ENCODE results near the gene SEC14L3. TPM values are rescaled to one million over a fixed set of nuclear protein-coding genes. Genes with fewer than 3 reads are reported as not detected.
A peak's percentile ranks its signal among the peaks of the same experiment; 100 is the strongest.

SEC14L3 gene
- total RNA-seq, 1 experiment from 2014 or later: not detected

GRCh38 chr22:30435674-30436126, 36.1 kb downstream of the SEC14L3 start:
- Mint-ChIP-seq H3K9me3 (no peaks in the 10 kb centered on the region; a peak in 1 of 5 replicates), H3K27ac (no peak overlapping the region), H3K36me3 (ENCODE audit: insufficient read depth in 1 of 3, low read depth in 3 of 3) (peaks cover 0 to 3% (median 0%) of the 10 kb centered on the region in 3 experiments; a peak in 1 of 7 replicates), H3K4me3 (no peak overlapping the region), H3K27me3 (ENCODE audit: low read depth) (peaks cover 6% of the 10 kb centered on the region), H3K4me1 (peaks cover 6 to 12% of the 10 kb centered on the region in 2 experiments; a peak in 3 of 4 replicates)
- Histone ChIP-seq H3K4ac (ENCODE audit: low read depth, low read length) (no peak overlapping the region), H3K79me2 (ENCODE audit: insufficient read depth, low read length) (no peaks in the 10 kb centered on the region), H3K9ac (ENCODE audit: extremely low read depth, insufficient read length, low read length) (no peak overlapping the region), H3K23me2 (ENCODE audit: insufficient read length, low read depth, low read length, poor library complexity, severe bottlenecking) (no peaks in the 10 kb centered on the region), H3K9me3 (ENCODE audit: control insufficient read depth, low read depth, low read length) (no peaks in the 10 kb centered on the region), H4K5ac (ENCODE audit: insufficient read length, low read depth, low read length) (no peak overlapping the region), H2BK15ac (ENCODE audit: low read depth, low read length) (no peak overlapping the region), H3K4me2 (ENCODE audit: insufficient read depth, insufficient read length, low read length) (no peak overlapping the region), H3K56ac (ENCODE audit: insufficient read length, low read depth, low read length) (no peak overlapping the region), H3K27ac (ENCODE audit: insufficient read length, low read depth, low read length) (no peak overlapping the region), H3K79me1 (ENCODE audit: insufficient read depth, low read depth, low read length, poor library complexity, severe bottlenecking) (no peaks in the 10 kb centered on the region), H2BK5ac (ENCODE audit: insufficient read length, low read length) (no peak overlapping the region), H2BK120ac (ENCODE audit: low read depth, low read length, poor library complexity, severe bottlenecking) (no peak overlapping the region), H2BK20ac (ENCODE audit: low read depth, low read length, poor library complexity, severe bottlenecking) (no peak overlapping the region), H2AK5ac (ENCODE audit: insufficient read length, low read length) (no peak overlapping the region), H3K27me3 (ENCODE audit: insufficient read depth, low read length) (no peaks in the 10 kb centered on the region), H4K8ac (replicated peaks; ENCODE audit: insufficient read length, low read depth, low read length) (no peak overlapping the region), H2BK12ac (ENCODE audit: insufficient read length, low read depth, low read length) (no peak overlapping the region), H2AFZ (ENCODE audit: low read length) (no peak overlapping the region), H3K23ac (ENCODE audit: insufficient read length, low read depth, low read length) (no peak overlapping the region), H3K4me1 (ENCODE audit: insufficient read depth, low read length) (no peaks in the 10 kb centered on the region), H4K91ac (ENCODE audit: insufficient read length, low read depth, low read length) (no peak overlapping the region), H3T11ph (ENCODE audit: low read length) (no peak overlapping the region), H4K20me1 (ENCODE audit: control insufficient read depth, insufficient read depth, insufficient read length) (no peaks in the 10 kb centered on the region), H3K14ac (ENCODE audit: insufficient read depth, low read length) (no peak overlapping the region), H3K18ac (ENCODE audit: insufficient read length, low read depth, low read length) (no peak overlapping the region)
- TF ChIP-seq CTCF (conservative IDR thresholded peaks at IDR 0.05): peak; percentile 15; the same call in 1 of the 3 replicates
- WGBS (ENCODE audit: extremely low coverage, insufficient read length, low lambda C conversion rate): no CpG with 5 or more reads among the region's 6 CpGs
- no peak for DNase-seq

Measured in H9 (cell line).